ENCODE measurements around the gene KIRREL3. TPM values are rescaled to one million over a fixed set of nuclear protein-coding genes. Genes with fewer than 3 reads are reported as not detected.

KIRREL3 gene
- total RNA-seq, 2 experiments from 2014 or later, result not detected

- H3K36me3 ChIP-seq (ENCODE audit: insufficient read depth, low read length), result no peaks in the 10 kb centered on the region
- ATAC-seq (ENCODE audit: poor library complexity), result no peak
- ChIA-PET CTCF (no interaction called here), POLR2A (no interaction called here)
- no peaks in the 10 kb centered on the region for H3K4me1 ChIP-seq (ENCODE audit: insufficient read depth, low read length)
- H3K4me1 Mint-ChIP-seq (ENCODE audit: low read depth), result no peaks in the 10 kb centered on the region
- H3K4me3 ChIP-seq (ENCODE audit: low read length), result no peak overlapping the region
- no peaks in the 10 kb centered on the region for H3K36me3 Mint-ChIP-seq (ENCODE audit: low read depth)
- H3K4me3 Mint-ChIP-seq, result no peak overlapping the region
- peaks cover 5 to 6% of the 10 kb centered on the region in 2 experiments for H3K27me3 ChIP-seq (ENCODE audit: control insufficient read depth in 1 of 2, insufficient read depth in 2 of 2, low read length in 2 of 2)
- TF ChIP-seq CTCF (IDR thresholded peaks at IDR 0.05), result no peak
- DNase-seq, result no peak
- intact Hi-C loops (cut with DNase I, micrococcal nuclease), result no loop called here
- H3K9me3 ChIP-seq (ENCODE audit: control insufficient read depth in 1 of 2, insufficient read depth in 1 of 2, low read length in 2 of 2), result peaks cover 0 to 6% of the 10 kb centered on the region in 2 experiments
- no peaks in the 10 kb centered on the region for H3K9me3 Mint-ChIP-seq
- no peak overlapping the region for H3K27ac ChIP-seq (ENCODE audit: low read depth in 1 of 2, low read length in 2 of 2)
- no peak overlapping the region for H3K27ac Mint-ChIP-seq
- H3K27me3 Mint-ChIP-seq, result peaks cover 25% of the 10 kb centered on the region
These were observed 391.9 kb downstream of the KIRREL3 start for GRCh38 chr11:126608658-126609057.

GRCh38 chr11:126607776-126608541 lies 392.6 kb downstream of the KIRREL3 start:
- ATAC-seq (ENCODE audit: poor library complexity) (no peak), DNase-seq (no peak)
- Mint-ChIP-seq H3K36me3 (ENCODE audit: low read depth) (no peaks in the 10 kb centered on the region), H3K4me1 (ENCODE audit: low read depth) (no peaks in the 10 kb centered on the region), H3K9me3 (no peaks in the 10 kb centered on the region), H3K27ac (no peak overlapping the region), H3K27me3 (peaks cover 25% of the 10 kb centered on the region), H3K4me3 (no peak overlapping the region)
- peaks cover 6 to 10% of the 10 kb centered on the region in 2 experiments for H3K27me3 ChIP-seq (ENCODE audit: control insufficient read depth in 1 of 2, insufficient read depth in 2 of 2, low read length in 2 of 2)
- intact Hi-C loops (cut with DNase I, micrococcal nuclease), result no loop called here
- ChIA-PET POLR2A (no interaction called here), CTCF (no interaction called here)
- H3K4me3 ChIP-seq (ENCODE audit: low read length), result no peak overlapping the region
- no peak overlapping the region for H3K27ac ChIP-seq (ENCODE audit: low read depth in 1 of 2, low read length in 2 of 2)
- H3K4me1 ChIP-seq (ENCODE audit: insufficient read depth, low read length), result no peaks in the 10 kb centered on the region
- no peaks in the 10 kb centered on the region for H3K36me3 ChIP-seq (ENCODE audit: insufficient read depth, low read length)
- TF ChIP-seq CTCF (IDR thresholded peaks at IDR 0.05), result no peak
- H3K9me3 ChIP-seq (ENCODE audit: control insufficient read depth in 1 of 2, insufficient read depth in 1 of 2, low read length in 2 of 2), result peaks cover 0 to 13% of the 10 kb centered on the region in 2 experiments

- peaks cover 10 to 12% of the 10 kb centered on the region in 2 experiments for H3K27me3 ChIP-seq (ENCODE audit: control insufficient read depth in 1 of 2, insufficient read depth in 2 of 2, low read length in 2 of 2)
- Mint-ChIP-seq H3K4me3 (no peak overlapping the region), H3K27me3 (peaks cover 31% of the 10 kb centered on the region), H3K27ac (no peak overlapping the region), H3K36me3 (ENCODE audit: low read depth) (no peaks in the 10 kb centered on the region), H3K9me3 (no peaks in the 10 kb centered on the region), H3K4me1 (ENCODE audit: low read depth) (no peaks in the 10 kb centered on the region)
- H3K4me3 ChIP-seq (ENCODE audit: low read length), result no peak overlapping the region
- no peak for DNase-seq
- no peak overlapping the region for H3K27ac ChIP-seq (ENCODE audit: low read depth in 1 of 2, low read length in 2 of 2)
- no peaks in the 10 kb centered on the region for H3K36me3 ChIP-seq (ENCODE audit: insufficient read depth, low read length)
- intact Hi-C loops (cut with DNase I, micrococcal nuclease), result no loop called here
- no peak for TF ChIP-seq CTCF (IDR thresholded peaks at IDR 0.05)
- H3K4me1 ChIP-seq (ENCODE audit: insufficient read depth, low read length), result no peaks in the 10 kb centered on the region
- peaks cover 0 to 16% of the 10 kb centered on the region in 2 experiments for H3K9me3 ChIP-seq (ENCODE audit: control insufficient read depth in 1 of 2, insufficient read depth in 1 of 2, low read length in 2 of 2)
- no peak for ATAC-seq (ENCODE audit: poor library complexity)
- ChIA-PET CTCF (no interaction called here), POLR2A (no interaction called here)
These were observed 393.2 kb downstream of the KIRREL3 start for GRCh38 chr11:126607374-126607773.

Data from CD4-positive, alpha-beta T cell (primary cell).